Gastroesophageal sphincter (tissue), 4 donors: ENCODE data around the gene CDH26. TPM values are rescaled to one million over a fixed set of nuclear protein-coding genes. Genes with fewer than 3 reads are reported as not detected.
"Not testable (repeated sequence)": the region's sequence is repeated elsewhere in the genome, so short reads cannot be mapped to it uniquely, and the experiment has no call there.

Experiments
- ATAC-seq: fragments of 150-250 bp; one replicate; pipeline ENCODE4 v1.9.1; 2016; ENCODE audit warnings: mild to moderate bottlenecking, moderate library complexity
- H3K27ac ChIP-seq, 4 donors: fragments of 200-600 bp; sonication (generic) in 3 of 4; 1 replicate in 3 of 4; 2 replicates in 1 of 4; pipeline ENCODE4 v1.5.1; 2016 to 2019
- H3K27me3 ChIP-seq: fragments of 200-600 bp; sonication (generic); one replicate; pipeline ENCODE4 v1.5.1; 2019
- H3K36me3 ChIP-seq, 2 donors: fragments of 200-600 bp; sonication (generic); one replicate each; pipeline ENCODE4 v1.5.1; 2019; ENCODE audit warnings: control low read depth in 1 of 2
- H3K4me1 ChIP-seq, 3 donors: fragments of 200-600 bp; sonication (generic); 1 replicate in 2 of 3; 2 replicates in 1 of 3; pipeline ENCODE4 v1.5.1; 2016 to 2019; ENCODE audit warnings: control low read depth in 2 of 3
- H3K4me3 ChIP-seq, 2 donors: fragments of 200-600 bp; sonication (generic); one replicate each; pipeline ENCODE4 v1.5.1; 2019; ENCODE audit warnings: mild to moderate bottlenecking in 1 of 2, moderate library complexity in 1 of 2
- H3K9me3 ChIP-seq, 3 donors: fragments of 200-600 bp; sonication (generic); one replicate each; pipeline ENCODE4 v1.5.1; 2017 to 2019; ENCODE audit warnings: control low read depth in 2 of 3
- EP300 ChIP-seq: sonication (generic); formaldehyde crosslinking; IDR thresholded peaks from one replicate; pipeline ENCODE4 v1.6.1; 2017; ENCODE audit warnings: antibody characterized with exemption, mild to moderate bottlenecking
- POLR2A ChIP-seq, 2 donors: fragments of 450-650 bp; IDR thresholded peaks; one replicate each; pipeline ENCODE4 v1.6.1; 2017; ENCODE audit warnings: antibody characterized with exemption in 2 of 2, mild to moderate bottlenecking in 2 of 2, moderate library complexity in 1 of 2
- POLR2AphosphoS5 ChIP-seq: sonication (generic); formaldehyde crosslinking; IDR thresholded peaks from one replicate; pipeline ENCODE4 v1.6.1; 2017; ENCODE audit warnings: antibody characterized with exemption
- WGBS, 2 donors: methylation state at CpG; one replicate each; pipeline ENCODE4 v1.1.5; 2018; ENCODE audit warnings: low coverage in 1 of 2; 5-methylcytosine and 5-hydroxymethylcytosine counted together
- total RNA-seq, 4 donors: library from RNA; depleted of rRNA; stranded (reverse); fragments of >200 nt; gene quantifications; one replicate each; pipeline ENCODE4 v1.1.0, GENCODE V29; 2016
- TF ChIP-seq, protein P1 (sequence below), 4 experiments: fragments of 200-600 bp in 2 of 4; fragments of 450-650 bp in 2 of 4; sonication (generic) in 1 of 4; IDR thresholded peaks; one replicate each; pipeline ENCODE4 v1.5.1; 2017 to 2019; ENCODE audit warnings: antibody characterized with exemption in 4 of 4, mild to moderate bottlenecking in 2 of 4, moderate library complexity in 2 of 4

Gene CDH26
- total RNA-seq, 4 donors from 2014 or later, result 0.39 to 1.1 (median 0.78) TPM

DNA sequence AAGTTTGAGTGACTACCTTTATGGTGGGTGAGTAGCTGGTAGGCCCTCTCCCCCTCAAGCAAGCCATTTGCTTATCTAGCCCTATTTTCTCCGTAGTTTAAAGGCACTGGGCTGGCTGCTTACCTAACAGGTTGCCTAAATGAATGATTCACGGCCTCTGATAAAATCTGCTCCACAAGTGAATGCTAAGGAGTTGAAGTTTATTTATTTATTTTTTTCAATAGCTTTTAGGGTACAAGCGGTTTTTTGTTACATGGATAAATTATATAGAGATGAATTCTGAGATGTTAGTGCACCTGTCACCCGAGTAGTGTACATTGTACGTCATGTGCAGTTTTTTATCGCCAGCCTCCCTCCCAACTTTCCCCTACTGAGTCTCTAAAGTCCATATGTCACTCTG lies 8.3 kb upstream of the CDH26 start:
- no peak for ATAC-seq
- Histone ChIP-seq H3K27ac (no peak overlapping the region), H3K4me1 (peaks cover 3 to 46% (median 4%) of the 10 kb centered on the region in 3 donors), H3K27me3 (no peaks in the 10 kb centered on the region), H3K36me3 (peaks cover 0 to 30% of the 10 kb centered on the region in 2 donors), H3K9me3 (no peaks in the 10 kb centered on the region), H3K4me3 (no peak overlapping the region)
- WGBS, 2 donors, result 89 to 92% methylated on average over 6 of the region's 6 CpGs
- TF ChIP-seq EP300, result no peak
- no peak for TF ChIP-seq POLR2AphosphoS5
- TF ChIP-seq POLR2A (IDR thresholded peaks at IDR 0.05), result no peak
- TF ChIP-seq, protein P1, sequence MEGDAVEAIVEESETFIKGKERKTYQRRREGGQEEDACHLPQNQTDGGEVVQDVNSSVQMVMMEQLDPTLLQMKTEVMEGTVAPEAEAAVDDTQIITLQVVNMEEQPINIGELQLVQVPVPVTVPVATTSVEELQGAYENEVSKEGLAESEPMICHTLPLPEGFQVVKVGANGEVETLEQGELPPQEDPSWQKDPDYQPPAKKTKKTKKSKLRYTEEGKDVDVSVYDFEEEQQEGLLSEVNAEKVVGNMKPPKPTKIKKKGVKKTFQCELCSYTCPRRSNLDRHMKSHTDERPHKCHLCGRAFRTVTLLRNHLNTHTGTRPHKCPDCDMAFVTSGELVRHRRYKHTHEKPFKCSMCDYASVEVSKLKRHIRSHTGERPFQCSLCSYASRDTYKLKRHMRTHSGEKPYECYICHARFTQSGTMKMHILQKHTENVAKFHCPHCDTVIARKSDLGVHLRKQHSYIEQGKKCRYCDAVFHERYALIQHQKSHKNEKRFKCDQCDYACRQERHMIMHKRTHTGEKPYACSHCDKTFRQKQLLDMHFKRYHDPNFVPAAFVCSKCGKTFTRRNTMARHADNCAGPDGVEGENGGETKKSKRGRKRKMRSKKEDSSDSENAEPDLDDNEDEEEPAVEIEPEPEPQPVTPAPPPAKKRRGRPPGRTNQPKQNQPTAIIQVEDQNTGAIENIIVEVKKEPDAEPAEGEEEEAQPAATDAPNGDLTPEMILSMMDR (IDR thresholded peaks at IDR 0.05), result no peak

DNA sequence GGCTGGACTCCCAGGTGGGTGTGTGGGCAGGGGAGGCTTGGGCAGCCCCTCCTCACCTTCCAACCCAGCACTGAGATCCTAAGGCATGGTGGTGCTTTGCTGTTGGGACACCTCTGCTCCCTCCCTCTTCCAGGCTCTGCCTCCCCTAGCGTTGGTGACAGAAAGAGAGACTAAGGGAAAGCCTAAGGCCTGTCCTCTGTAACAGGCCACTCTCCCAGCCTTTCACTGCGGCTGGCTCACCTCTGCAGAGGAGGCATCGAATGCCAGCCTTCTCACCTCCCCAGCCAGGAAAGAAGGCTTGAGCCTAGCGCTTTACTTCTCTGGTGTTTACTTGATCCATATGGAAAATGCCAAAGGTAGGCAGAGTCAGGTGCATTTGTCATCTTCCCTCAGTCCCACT lies 3.5 kb upstream of the CDH26 start:
- Histone ChIP-seq H3K4me1 (no peaks in the 10 kb centered on the region), H3K9me3 (no peaks in the 10 kb centered on the region), H3K27me3 (no peaks in the 10 kb centered on the region), H3K27ac (no peak overlapping the region), H3K36me3 (peaks cover 0 to 34% of the 10 kb centered on the region in 2 donors), H3K4me3 (no peak overlapping the region)
- no peak for ATAC-seq
- WGBS, 2 donors, result no CpG with 5 or more reads among the region's 4 CpGs
- TF ChIP-seq POLR2AphosphoS5 (no peak), EP300 (no peak), POLR2A (IDR thresholded peaks at IDR 0.05) (no peak)
- TF ChIP-seq, protein P1 (IDR thresholded peaks at IDR 0.05), result no peak

DNA sequence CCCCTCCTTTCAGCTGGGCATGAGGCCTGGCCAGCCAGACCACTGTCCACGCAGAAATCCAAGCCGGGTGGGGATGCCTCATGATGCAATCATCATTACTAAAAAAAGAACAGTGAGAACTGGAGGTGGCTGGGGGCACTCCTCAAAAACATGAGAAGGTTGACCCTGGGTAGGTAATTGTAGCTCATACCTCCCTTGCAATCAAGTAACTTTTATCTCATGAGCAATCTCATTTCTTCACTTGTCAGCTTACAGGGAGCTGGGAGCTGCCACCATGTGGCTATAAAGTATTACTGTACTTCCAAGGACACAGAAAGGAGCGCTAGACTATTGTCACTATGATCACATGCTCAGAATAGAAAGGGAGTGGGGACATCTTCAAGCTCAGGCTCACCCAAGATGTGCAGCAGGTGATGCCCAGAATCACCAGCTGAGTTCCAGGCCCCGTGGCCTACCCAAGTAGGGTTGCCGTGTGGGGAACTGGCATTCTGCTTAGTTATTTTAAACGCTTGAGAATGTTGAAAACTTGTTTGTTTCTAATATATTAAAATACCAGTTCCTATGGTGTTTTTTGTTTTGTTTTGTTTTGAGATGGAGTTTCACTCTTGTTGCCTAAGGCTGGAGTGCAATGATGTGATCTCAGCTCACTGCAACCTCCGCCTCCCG lies 3.0 kb upstream of the CDH26 start:
- WGBS, 2 donors, result 89 to 91% methylated on average over 6 of the region's 8 CpGs
- H3K4me1 ChIP-seq, result no peaks in the 10 kb centered on the region
- peaks cover 0 to 32% of the 10 kb centered on the region in 2 donors for H3K36me3 ChIP-seq
- no peak overlapping the region for H3K27ac ChIP-seq
- H3K4me3 ChIP-seq, result no peak overlapping the region
- H3K27me3 ChIP-seq, result no peaks in the 10 kb centered on the region
- ATAC-seq, result no peak
- H3K9me3 ChIP-seq, result no peaks in the 10 kb centered on the region
- TF ChIP-seq POLR2A (IDR thresholded peaks at IDR 0.05) (no peak), POLR2AphosphoS5 (no peak)
- TF ChIP-seq, protein P1 (IDR thresholded peaks at IDR 0.05), result no peak

- H3K4me1 ChIP-seq, ATAC-seq, H3K27ac ChIP-seq, H3K27me3 ChIP-seq, H3K9me3 ChIP-seq, H3K4me3 ChIP-seq: not testable (repeated sequence)
- H3K36me3 ChIP-seq, result peaks cover 0 to 12% of the 10 kb centered on the region in 2 donors
These were observed 655 bp upstream of the CDH26 start for GRCh38 chr20:59957568-59957967.

GRCh38 chr20:59958626-59959025 lies 403 bp downstream of the CDH26 start:
- H3K4me1 ChIP-seq, result no peaks in the 10 kb centered on the region
- TF ChIP-seq, protein P1 (IDR thresholded peaks at IDR 0.05), result no peak
- no peak for TF ChIP-seq EP300
- no peak for TF ChIP-seq POLR2A (IDR thresholded peaks at IDR 0.05)
- no peak for TF ChIP-seq POLR2AphosphoS5
- ATAC-seq, result no peak
- H3K36me3 ChIP-seq, result peaks cover 0 to 12% of the 10 kb centered on the region in 2 donors
- 77% methylated on average over 3 of the region's 4 CpGs; no CpG with 5 or more reads in 1 of the 2 donors for whole genome bisulfite sequencing, 2 donors
- no peak overlapping the region for H3K27ac ChIP-seq
- no peaks in the 10 kb centered on the region for H3K9me3 ChIP-seq
- no peaks in the 10 kb centered on the region for H3K27me3 ChIP-seq
- no peak overlapping the region for H3K4me3 ChIP-seq
